HepG2 (cell line): Measurements from ENCODE around the gene NEDD4. TPM values are rescaled to one million over a fixed set of nuclear protein-coding genes. Genes with fewer than 3 reads are reported as not detected.

Experiments used
- ATM ChIP-seq: fragments of 450-650 bp; IDR thresholded peaks from 2 replicates; pipeline ENCODE4 v1.7.1; 2017; ENCODE audit warnings: mild to moderate bottlenecking, borderline replicate concordance
- BCL6 ChIP-seq: IDR thresholded peaks from 2 replicates; pipeline ENCODE4 v1.6.1; 2016; ENCODE audit warnings: missing genetic modification reagents, missing compliant biosample characterization
- GPN1 ChIP-seq: sonication (generic); formaldehyde crosslinking; IDR thresholded peaks from 2 replicates; pipeline ENCODE4 v1.5.1; 2020; ENCODE audit warnings: missing genetic modification reagents, borderline replicate concordance
- HES4 ChIP-seq: sonication (generic); formaldehyde crosslinking; IDR thresholded peaks from 2 replicates; pipeline ENCODE4 v1.9.0; 2021; ENCODE audit warnings: mild to moderate bottlenecking, missing genetic modification reagents, borderline replicate concordance
- IKZF5 ChIP-seq: IDR thresholded peaks from 2 replicates; pipeline ENCODE4 v1.6.1; 2018; ENCODE audit warnings: missing genetic modification reagents, mild to moderate bottlenecking, missing compliant biosample characterization
- MAX ChIP-seq: IDR thresholded peaks from 2 replicates; pipeline ENCODE4 v1.6.1; 2012; ENCODE audit warnings: inconsistent platforms
- MTF1 ChIP-seq: sonication (generic); formaldehyde crosslinking; IDR thresholded peaks from 2 replicates; pipeline ENCODE4 v1.5.0; 2020; ENCODE audit warnings: missing genetic modification reagents
- NCOA2 ChIP-seq: sonication (generic); formaldehyde crosslinking; IDR thresholded peaks from 2 replicates; pipeline ENCODE4 v1.8.0; 2022; ENCODE audit warnings: inconsistent platforms
- PREB ChIP-seq: sonication (generic); formaldehyde crosslinking; IDR thresholded peaks from 2 replicates; pipeline ENCODE4 v1.4.0; 2020; ENCODE audit warnings: missing genetic modification reagents
- SUZ12 ChIP-seq: fragments of 150-350 bp; IDR thresholded peaks from 2 replicates; pipeline ENCODE4 v1.6.1; 2014; ENCODE audit warnings: low read depth, low read length
- ZFX ChIP-seq: sonication (generic); formaldehyde crosslinking; IDR thresholded peaks from 2 replicates; pipeline ENCODE4 v1.4.0; 2020; ENCODE audit warnings: mild to moderate bottlenecking, low read depth, missing genetic modification reagents, moderate library complexity
- ZNF687 ChIP-seq: sonication (generic); formaldehyde crosslinking; IDR thresholded peaks from 2 replicates; pipeline ENCODE4 v1.5.1; 2020; ENCODE audit warnings: mild to moderate bottlenecking, missing genetic modification reagents, moderate library complexity
- ZSCAN5A ChIP-seq: sonication (generic); formaldehyde crosslinking; IDR thresholded peaks from 2 replicates; pipeline ENCODE4 v1.8.0; 2022; ENCODE audit warnings: mild to moderate bottlenecking, missing genetic modification reagents, borderline replicate concordance
- polyA plus RNA-seq, 8 experiments: library from polyadenylated mRNA; depleted of rRNA in 3 of 8; stranded (reverse) in 7 of 8; unstranded in 1 of 8; fragments of >200 nt; fragmentation: Illumina TruSeq in 4 of 8; extraction: Trizol in 4 of 8; gene quantifications; 2 replicates each; pipeline versions ENCODE4 v1.2.1 to v1.2.3, GENCODE V29; 2011 to 2016; ENCODE audit warnings: low read depth in 4 of 8, missing spikeins in 1 of 8, mixed read lengths in 1 of 8; ENCODE audit not compliant: insufficient read depth in 1 of 8
- total RNA-seq, 5 experiments: library from RNA; depleted of rRNA; stranded (reverse); fragments of >200 nt; fragmentation: Illumina TruSeq; extraction: Trizol; gene quantifications; 2 replicates each; pipeline ENCODE4 v1.2.3, GENCODE V29; 2016; ENCODE audit warnings: low read depth in 1 of 5
- TF ChIP-seq, protein P1 (sequence below): sonication (generic); formaldehyde crosslinking; IDR thresholded peaks from 2 replicates; pipeline ENCODE4 v1.8.0; 2022; ENCODE audit warnings: missing genetic modification reagents, mild to moderate bottlenecking, moderate library complexity, borderline replicate concordance
- TF ChIP-seq, protein P2 (sequence below): IDR thresholded peaks from 2 replicates; pipeline ENCODE4 v1.6.1; 2016

The NEDD4 gene
- total and polyA plus RNA-seq, 2 of the 13 experiments (the other 11 are each of a cell fraction or from before 2014, with no cell fraction given): 10.4 to 13.0 TPM

DNA sequence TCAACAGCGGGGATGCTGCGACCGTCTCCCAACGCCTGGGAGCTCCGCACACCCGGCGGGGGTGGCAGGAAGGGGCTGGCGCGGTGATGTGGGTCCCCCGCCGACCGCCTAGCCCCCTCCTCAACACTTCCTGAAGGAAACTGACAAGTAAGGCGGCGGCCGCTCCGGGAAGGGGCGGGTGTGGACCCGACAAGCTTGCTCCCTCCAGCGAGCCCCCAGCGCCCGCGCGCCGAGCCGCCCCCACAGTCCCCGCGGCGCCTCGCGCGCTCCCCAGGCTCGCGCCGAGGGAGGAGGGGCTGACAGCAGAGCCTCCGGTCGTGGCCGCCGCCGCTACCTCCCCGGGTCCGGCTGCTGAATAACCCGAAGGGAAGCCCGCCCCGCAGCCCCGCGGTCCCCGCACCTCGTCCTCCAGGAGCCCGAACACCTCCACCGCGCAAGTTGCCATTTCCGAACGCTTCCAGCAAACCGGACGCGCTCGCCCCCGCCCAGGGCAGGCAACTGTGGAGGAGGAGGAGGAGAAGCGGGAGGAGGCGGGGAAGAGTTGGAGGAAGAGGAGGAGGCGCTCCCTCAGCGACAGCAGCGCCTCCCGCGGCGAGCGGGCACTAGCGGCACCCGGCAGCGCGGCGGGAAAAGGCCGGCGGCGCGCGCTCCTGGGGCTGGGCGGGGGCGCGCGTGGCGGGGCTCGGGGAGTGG is at the start of gene NEDD4 (continued):
- TF ChIP-seq, protein P1, sequence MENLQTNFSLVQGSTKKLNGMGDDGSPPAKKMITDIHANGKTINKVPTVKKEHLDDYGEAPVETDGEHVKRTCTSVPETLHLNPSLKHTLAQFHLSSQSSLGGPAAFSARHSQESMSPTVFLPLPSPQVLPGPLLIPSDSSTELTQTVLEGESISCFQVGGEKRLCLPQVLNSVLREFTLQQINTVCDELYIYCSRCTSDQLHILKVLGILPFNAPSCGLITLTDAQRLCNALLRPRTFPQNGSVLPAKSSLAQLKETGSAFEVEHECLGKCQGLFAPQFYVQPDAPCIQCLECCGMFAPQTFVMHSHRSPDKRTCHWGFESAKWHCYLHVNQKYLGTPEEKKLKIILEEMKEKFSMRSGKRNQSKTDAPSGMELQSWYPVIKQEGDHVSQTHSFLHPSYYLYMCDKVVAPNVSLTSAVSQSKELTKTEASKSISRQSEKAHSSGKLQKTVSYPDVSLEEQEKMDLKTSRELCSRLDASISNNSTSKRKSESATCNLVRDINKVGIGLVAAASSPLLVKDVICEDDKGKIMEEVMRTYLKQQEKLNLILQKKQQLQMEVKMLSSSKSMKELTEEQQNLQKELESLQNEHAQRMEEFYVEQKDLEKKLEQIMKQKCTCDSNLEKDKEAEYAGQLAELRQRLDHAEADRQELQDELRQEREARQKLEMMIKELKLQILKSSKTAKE (CRISPR knock-in tag): 0 out of 2 replicates have a peak, but pooled peaks have one; percentile 41
- TF ChIP-seq NCOA2 (CRISPR knock-in tag) (0 out of 2 replicates have a peak, but pooled peaks have one; percentile 18), ZSCAN5A (CRISPR knock-in tag) (0 out of 2 replicates have a peak, but pooled peaks have one; percentile 22), ZNF687 (CRISPR knock-in tag) (peak; percentile 80), ATM (no peak), ZFX (peak; percentile 47), BCL6 (CRISPR knock-in tag) (peak; percentile 35; the same call in 1 of the 2 replicates), PREB (CRISPR knock-in tag) (no peak), IKZF5 (0 out of 2 replicates have a peak, but pooled peaks have one; percentile 31), MTF1 (CRISPR knock-in tag) (no peak), GPN1 (peak; percentile 3; the same call in 1 of the 2 replicates), HES4 (CRISPR knock-in tag) (0 out of 2 replicates have a peak, but pooled peaks have one; percentile 8), MAX (peak; percentile 61; the same call in 1 of the 2 replicates), SUZ12 (no peak)
- TF ChIP-seq, protein P2, sequence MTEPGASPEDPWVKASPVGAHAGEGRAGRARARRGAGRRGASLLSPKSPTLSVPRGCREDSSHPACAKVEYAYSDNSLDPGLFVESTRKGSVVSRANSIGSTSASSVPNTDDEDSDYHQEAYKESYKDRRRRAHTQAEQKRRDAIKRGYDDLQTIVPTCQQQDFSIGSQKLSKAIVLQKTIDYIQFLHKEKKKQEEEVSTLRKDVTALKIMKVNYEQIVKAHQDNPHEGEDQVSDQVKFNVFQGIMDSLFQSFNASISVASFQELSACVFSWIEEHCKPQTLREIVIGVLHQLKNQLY (CRISPR knock-in tag): peak; percentile 33; the same call in 1 of the 2 replicates
